Parathyroid adenoma (tissue), 2 donors: ENCODE results near the gene HPCAL1.

Source experiments
- H2AFZ ChIP-seq: fragments of 300-600 bp; sonication (generic); one replicate; pipeline ENCODE4 v1.7.0; 2017; ENCODE audit warnings: antibody characterized with exemption, mild to moderate bottlenecking
- H3K27ac ChIP-seq: fragments of 300-600 bp; sonication (generic); one replicate; pipeline ENCODE4 v1.7.0; 2017
- H3K27me3 ChIP-seq: fragments of 300-600 bp; sonication (generic); one replicate; pipeline ENCODE4 v1.7.0; 2017; ENCODE audit warnings: low read length; ENCODE audit not compliant: control insufficient read depth, insufficient read depth
- H3K36me3 ChIP-seq: fragments of 300-600 bp; sonication (generic); one replicate; pipeline ENCODE4 v1.7.0; 2017; ENCODE audit warnings: low read length; ENCODE audit not compliant: control insufficient read depth, insufficient read depth
- H3K4me1 ChIP-seq: fragments of 300-600 bp; sonication (generic); one replicate; pipeline ENCODE4 v1.7.0; 2017; ENCODE audit warnings: control low read depth
- H3K4me2 ChIP-seq: fragments of 300-600 bp; sonication (generic); one replicate; pipeline ENCODE4 v1.7.0; 2017; ENCODE audit warnings: low read length
- H3K4me3 ChIP-seq: fragments of 300-600 bp; sonication (generic); one replicate; pipeline ENCODE4 v1.7.0; 2017; ENCODE audit warnings: low read depth, low read length
- H3K79me2 ChIP-seq: fragments of 300-600 bp; sonication (generic); one replicate; pipeline ENCODE4 v1.7.0; 2017; ENCODE audit warnings: control low read depth
- H3K9ac ChIP-seq: fragments of 300-600 bp; sonication (generic); one replicate; pipeline ENCODE4 v1.7.0; 2017; ENCODE audit warnings: mild to moderate bottlenecking
- H3K9me3 ChIP-seq: fragments of 300-600 bp; sonication (generic); one replicate; pipeline ENCODE4 v1.7.0; 2017; ENCODE audit warnings: low read length; ENCODE audit not compliant: control insufficient read depth
- TF ChIP-seq, protein P1 (sequence below): fragments of 300-600 bp; sonication (generic); IDR thresholded peaks from one replicate; pipeline ENCODE4 v1.7.0; 2017; ENCODE audit warnings: antibody characterized with exemption, mild to moderate bottlenecking
- donor health status: primary hyperparathyroidism.

Gene HPCAL1

GRCh38 chr2:10437806-10438205 is 135.1 kb downstream of the HPCAL1 start:
- H3K36me3 ChIP-seq, result no peaks in the 10 kb centered on the region
- H3K79me2 ChIP-seq, result no peaks in the 10 kb centered on the region
- H3K4me1 ChIP-seq, result peaks cover 19% of the 10 kb centered on the region
- TF ChIP-seq, protein P1, sequence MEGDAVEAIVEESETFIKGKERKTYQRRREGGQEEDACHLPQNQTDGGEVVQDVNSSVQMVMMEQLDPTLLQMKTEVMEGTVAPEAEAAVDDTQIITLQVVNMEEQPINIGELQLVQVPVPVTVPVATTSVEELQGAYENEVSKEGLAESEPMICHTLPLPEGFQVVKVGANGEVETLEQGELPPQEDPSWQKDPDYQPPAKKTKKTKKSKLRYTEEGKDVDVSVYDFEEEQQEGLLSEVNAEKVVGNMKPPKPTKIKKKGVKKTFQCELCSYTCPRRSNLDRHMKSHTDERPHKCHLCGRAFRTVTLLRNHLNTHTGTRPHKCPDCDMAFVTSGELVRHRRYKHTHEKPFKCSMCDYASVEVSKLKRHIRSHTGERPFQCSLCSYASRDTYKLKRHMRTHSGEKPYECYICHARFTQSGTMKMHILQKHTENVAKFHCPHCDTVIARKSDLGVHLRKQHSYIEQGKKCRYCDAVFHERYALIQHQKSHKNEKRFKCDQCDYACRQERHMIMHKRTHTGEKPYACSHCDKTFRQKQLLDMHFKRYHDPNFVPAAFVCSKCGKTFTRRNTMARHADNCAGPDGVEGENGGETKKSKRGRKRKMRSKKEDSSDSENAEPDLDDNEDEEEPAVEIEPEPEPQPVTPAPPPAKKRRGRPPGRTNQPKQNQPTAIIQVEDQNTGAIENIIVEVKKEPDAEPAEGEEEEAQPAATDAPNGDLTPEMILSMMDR, result no peak
- H3K9ac ChIP-seq, result no peak overlapping the region
- no peaks in the 10 kb centered on the region for H3K9me3 ChIP-seq
- H3K27ac ChIP-seq, result no peak overlapping the region
- H2AFZ ChIP-seq, result no peak overlapping the region
- no peak overlapping the region for H3K4me3 ChIP-seq
- H3K27me3 ChIP-seq, result no peaks in the 10 kb centered on the region
- H3K4me2 ChIP-seq, result no peak overlapping the region

DNA sequence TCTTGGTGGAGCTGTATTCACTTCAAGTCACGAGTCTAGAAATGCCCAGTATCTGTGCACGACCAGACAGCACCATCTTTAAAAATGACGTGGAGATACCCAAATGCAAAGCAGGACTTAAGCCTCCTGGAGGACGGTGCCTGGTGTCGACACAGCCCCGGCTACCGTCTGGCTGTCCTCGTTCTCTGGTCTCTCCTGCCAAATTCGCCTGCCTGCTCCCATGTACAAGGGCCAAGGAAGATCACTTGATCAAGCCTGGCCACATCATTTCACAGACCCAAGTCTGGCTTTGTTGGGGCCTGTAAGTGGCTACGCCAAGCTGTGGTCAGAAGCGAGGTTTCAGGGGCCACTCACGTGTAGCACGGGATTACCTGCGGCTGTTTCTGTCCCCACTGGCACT is 136.0 kb downstream of the HPCAL1 start:
- peaks cover 19% of the 10 kb centered on the region for H3K4me1 ChIP-seq
- H3K79me2 ChIP-seq, result no peaks in the 10 kb centered on the region
- no peak overlapping the region for H3K4me3 ChIP-seq
- no peak overlapping the region for H3K4me2 ChIP-seq
- TF ChIP-seq, protein P1, result no peak
- no peak overlapping the region for H2AFZ ChIP-seq
- no peaks in the 10 kb centered on the region for H3K36me3 ChIP-seq
- H3K27ac ChIP-seq, result no peak overlapping the region
- H3K9ac ChIP-seq, result no peak overlapping the region
- no peaks in the 10 kb centered on the region for H3K9me3 ChIP-seq
- H3K27me3 ChIP-seq, result no peaks in the 10 kb centered on the region

GRCh38 chr2:10439185-10439879 is 136.6 kb downstream of the HPCAL1 start:
- Histone ChIP-seq H3K36me3 (no peaks in the 10 kb centered on the region), H3K27ac (peak overlapping the region; percentile 43), H3K9ac (no peak overlapping the region), H3K4me1 (peaks cover 19% of the 10 kb centered on the region), H3K9me3 (no peaks in the 10 kb centered on the region), H3K27me3 (no peaks in the 10 kb centered on the region), H2AFZ (no peak overlapping the region), H3K79me2 (no peaks in the 10 kb centered on the region), H3K4me3 (no peak overlapping the region), H3K4me2 (no peak overlapping the region)
- TF ChIP-seq, protein P1, result peak; percentile 36

DNA sequence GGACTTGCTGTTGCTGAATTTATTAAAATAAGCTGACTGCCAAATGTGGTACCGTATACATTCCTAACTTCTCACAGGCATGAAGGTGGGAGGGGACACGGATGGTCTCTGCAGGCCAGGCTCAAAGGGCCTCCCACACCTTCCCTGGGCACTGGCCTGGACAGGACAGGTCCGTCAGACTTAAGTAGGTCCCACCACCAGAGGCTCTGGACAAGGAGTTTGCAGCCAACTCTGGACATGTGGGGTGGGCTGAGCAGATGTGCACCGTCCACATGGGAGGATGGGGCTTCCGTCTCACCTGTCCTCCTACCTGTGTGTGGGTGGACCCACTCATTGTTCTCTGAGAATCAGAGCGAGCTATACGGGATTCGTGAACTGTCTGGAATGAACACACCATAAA is 137.3 kb downstream of the HPCAL1 start:
- no peaks in the 10 kb centered on the region for H3K79me2 ChIP-seq
- no peak overlapping the region for H3K9ac ChIP-seq
- H3K4me3 ChIP-seq, result no peak overlapping the region
- no peaks in the 10 kb centered on the region for H3K36me3 ChIP-seq
- no peaks in the 10 kb centered on the region for H3K27me3 ChIP-seq
- H2AFZ ChIP-seq, result no peak overlapping the region
- TF ChIP-seq, protein P1, result no peak
- no peak overlapping the region for H3K27ac ChIP-seq
- H3K4me1 ChIP-seq, result peaks cover 17% of the 10 kb centered on the region
- no peak overlapping the region for H3K4me2 ChIP-seq
- no peaks in the 10 kb centered on the region for H3K9me3 ChIP-seq

GRCh38 chr2:10440736-10441135 is 138.0 kb downstream of the HPCAL1 start:
- no peak overlapping the region for H3K27ac ChIP-seq
- no peak overlapping the region for H3K4me2 ChIP-seq
- peaks cover 17% of the 10 kb centered on the region for H3K4me1 ChIP-seq
- H3K36me3 ChIP-seq, result no peaks in the 10 kb centered on the region
- H3K9ac ChIP-seq, result no peak overlapping the region
- no peaks in the 10 kb centered on the region for H3K27me3 ChIP-seq
- H2AFZ ChIP-seq, result no peak overlapping the region
- TF ChIP-seq, protein P1, result no peak
- no peak overlapping the region for H3K4me3 ChIP-seq
- no peaks in the 10 kb centered on the region for H3K9me3 ChIP-seq
- H3K79me2 ChIP-seq, result no peaks in the 10 kb centered on the region
